Fibroblast of the conjunctiva (primary cell): Measurements from ENCODE around the gene CACNG8.

Experiments used
- DNase-seq: peaks from one replicate; pipeline ENCODE4 v3.0.0-alpha.2; 2010; ENCODE audit warnings: low read depth

CACNG8 gene

DNA sequence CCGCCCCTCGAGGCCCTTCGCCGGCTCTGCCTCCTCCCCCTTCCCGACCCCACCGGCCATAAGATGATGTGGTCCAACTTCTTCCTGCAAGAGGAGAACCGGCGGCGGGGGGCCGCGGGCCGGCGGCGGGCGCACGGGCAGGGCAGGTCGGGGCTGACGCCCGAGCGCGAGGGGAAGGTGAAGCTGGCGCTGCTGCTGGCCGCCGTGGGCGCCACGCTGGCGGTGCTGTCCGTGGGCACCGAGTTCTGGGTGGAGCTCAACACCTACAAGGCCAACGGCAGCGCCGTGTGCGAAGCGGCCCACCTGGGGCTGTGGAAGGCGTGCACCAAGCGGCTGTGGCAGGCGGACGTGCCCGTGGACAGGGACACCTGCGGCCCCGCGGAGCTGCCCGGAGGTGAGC, 30.1 kb downstream of the CACNG8 start:
- DNase-seq: no peak

DNA sequence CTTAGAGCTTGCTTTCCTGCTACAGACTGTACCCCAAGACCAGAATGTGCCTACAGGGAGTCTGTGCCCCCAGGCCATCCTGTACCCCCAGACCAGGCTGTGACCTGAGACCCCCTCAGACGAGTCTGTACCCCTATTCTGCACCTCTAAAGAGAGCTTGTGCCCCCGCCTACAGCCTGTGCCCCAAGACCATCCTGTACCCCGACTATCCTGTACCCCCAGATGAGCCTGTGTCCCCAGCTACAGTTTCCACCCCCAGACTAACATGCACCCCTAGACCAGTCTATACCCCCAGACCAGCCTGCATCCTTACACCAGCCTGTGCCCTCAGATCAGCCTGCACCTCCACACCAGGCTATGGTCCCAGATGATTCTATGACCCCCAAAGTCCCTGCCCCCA, 30.7 kb downstream of the CACNG8 start:
- no peak for DNase-seq

DNA sequence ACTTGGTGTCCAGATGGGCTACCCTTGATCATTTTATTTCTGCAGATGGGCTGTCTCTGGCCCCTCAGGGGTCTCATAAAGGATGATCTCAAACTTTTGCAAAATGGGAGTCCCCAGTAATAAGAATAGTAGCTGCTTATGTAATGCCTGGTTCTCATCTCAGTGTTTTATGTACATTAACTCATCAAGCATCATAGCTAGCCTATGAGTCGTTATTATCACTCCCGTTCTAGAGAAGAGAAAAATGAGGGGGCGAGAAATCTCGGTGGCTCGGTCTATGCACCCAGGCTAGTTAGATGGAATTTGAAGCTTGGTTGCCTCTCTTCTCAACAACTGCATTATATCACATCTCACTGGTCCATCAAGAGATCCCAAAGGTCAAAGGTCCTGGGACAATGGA, 32.1 kb downstream of the CACNG8 start:
- DNase-seq: no peak

- DNase-seq: no peak
Measured at GRCh38 chr19:53998223-53998622, 35.5 kb downstream of the CACNG8 start.

GRCh38 chr19:53999694-54000093, 37.0 kb downstream of the CACNG8 start:
- no peak for DNase-seq

GRCh38 chr19:54001496-54001895, 38.8 kb downstream of the CACNG8 start:
- DNase-seq: no peak

GRCh38 chr19:54002495-54003315, 40.0 kb downstream of the CACNG8 start:
- DNase-seq: no peak

GRCh38 chr19:54009440-54009839, 46.7 kb downstream of the CACNG8 start:
- no peak for DNase-seq

DNA sequence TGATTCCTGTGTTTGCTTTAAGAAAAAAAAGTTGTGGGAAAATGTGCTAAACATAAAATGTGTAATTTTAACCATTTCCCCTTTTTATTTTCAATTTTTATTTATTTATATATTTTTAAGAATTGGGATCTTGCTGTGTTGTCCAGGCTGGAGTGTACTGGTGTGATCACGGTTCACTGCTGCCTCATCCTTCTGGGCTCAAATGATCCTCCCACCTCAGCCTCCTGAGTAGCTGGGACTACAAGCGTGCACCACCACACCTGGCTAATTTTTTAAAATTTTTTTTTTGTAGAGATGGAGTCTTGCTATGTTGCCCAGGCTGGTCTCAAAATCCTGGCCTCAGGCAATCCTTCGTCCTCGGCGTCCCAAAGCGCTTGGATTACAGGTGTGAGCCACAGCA, 47.7 kb downstream of the CACNG8 start:
- DNase-seq: no peak

DNA sequence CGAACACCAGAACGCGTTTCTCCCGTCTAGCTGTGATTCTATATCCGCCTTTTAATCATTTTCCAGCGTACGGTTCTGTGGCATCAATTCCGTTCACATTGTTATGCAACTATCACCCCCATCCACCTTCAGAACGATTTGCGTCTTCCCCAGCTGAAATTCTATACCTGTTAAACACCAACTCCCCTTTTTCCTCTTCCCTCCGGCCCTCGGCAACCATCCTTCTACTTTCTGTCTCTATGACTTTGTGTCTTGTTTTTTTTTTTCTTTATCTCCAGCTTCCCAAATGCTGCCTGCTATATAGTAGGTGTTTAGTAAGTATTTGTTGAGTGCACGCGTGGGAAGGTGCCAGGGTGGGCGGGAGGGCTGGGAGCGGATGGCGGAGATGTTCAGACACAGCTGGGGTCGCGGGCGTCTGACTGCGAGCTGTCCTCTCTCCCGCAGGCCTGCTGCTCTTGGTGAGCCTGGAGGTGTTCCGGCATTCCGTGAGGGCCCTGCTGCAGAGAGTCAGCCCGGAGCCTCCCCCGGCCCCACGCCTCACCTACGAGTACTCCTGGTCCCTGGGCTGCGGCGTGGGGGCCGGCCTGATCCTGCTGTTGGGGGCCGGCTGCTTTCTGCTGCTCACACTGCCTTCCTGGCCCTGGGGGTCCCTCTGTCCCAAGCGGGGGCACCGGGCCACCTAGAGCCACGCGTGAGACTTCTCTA, 48.9 kb downstream of the CACNG8 start:
- DNase-seq: no peak

DNA sequence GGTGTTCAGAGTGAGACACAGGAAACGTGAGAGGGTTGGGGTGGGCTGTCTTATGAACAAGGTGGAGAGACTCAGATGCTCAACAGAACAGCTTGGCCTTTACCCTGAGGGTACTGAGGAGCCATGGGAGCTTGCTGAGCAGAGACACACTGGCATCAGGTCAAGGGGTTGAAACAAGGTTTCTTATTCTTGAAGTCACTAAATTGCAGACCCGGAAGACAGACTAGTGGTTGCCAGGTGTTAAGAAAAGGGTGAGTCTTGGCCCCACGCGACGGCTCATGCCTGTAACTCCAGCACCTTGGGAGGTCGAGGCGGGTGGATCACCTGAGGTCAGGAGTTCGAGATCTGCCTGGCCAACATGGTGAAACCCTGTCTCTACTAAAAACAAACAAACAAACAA, 51.1 kb downstream of the CACNG8 start:
- DNase-seq: no peak

GRCh38 chr19:54014920-54015560, 52.3 kb downstream of the CACNG8 start:
- no peak for DNase-seq

GRCh38 chr19:54017261-54017660, 54.5 kb downstream of the CACNG8 start:
- no peak for DNase-seq

DNA sequence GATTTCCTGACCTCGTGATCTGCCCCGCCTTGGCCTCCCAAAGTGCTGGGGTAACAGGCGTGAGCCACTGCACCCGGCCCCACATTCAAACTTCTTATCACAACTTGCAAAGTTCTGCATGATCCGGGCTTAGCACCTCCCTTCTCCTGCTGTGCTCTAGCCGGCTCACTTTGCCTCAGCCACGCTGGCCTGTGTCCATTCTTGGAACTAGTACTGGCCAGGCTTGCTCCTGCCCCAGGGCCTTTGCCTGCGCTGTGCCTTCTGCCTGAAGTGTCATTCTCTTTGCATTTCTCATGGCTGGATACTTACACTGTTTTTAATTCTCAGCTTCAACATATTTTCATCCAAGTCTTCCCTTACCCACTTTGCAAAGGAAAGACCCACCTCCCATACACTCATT, 58.6 kb downstream of the CACNG8 start:
- no peak for DNase-seq

DNA sequence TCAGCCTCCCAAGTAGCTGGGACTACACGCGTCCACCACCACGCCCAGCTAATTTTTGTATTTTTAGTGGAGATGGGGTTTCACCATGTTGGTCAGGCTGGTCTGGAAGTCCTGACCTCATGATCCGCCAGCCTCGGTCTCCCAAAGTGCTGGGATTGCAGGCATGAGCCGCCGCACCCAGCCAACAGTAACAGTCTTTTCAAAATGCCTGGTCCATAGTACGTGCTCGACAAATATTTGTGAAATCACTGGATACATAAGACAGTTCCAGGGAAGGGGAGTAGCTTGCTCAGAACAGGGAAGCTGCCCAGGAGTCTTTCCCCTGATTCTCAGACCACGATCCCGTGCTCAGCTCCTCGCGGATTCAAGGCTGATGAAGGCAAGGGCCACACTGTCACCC, 59.2 kb downstream of the CACNG8 start:
- DNase-seq: no peak

DNA sequence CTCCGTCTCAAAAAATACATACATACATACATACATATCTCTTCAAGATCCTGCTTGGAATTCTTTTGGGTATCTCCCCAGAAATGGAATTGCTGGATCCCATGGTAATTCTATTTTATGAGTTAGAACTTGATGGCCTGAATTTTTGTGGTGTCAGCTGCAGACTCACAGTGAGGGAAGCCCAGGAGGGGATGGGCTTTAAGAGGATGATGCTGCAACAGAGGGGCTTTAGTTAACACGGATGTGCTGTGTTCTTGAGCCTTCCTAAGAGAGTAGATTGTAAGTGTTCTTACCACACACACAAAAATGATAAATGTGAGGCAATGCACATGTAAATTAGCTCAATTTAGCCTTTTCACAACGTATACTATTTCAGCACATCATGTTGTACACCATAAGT, 60.5 kb downstream of the CACNG8 start:
- no peak for DNase-seq

GRCh38 chr19:54024660-54025059, 61.9 kb downstream of the CACNG8 start:
- no peak for DNase-seq

- DNase-seq: no peak
Measured at GRCh38 chr19:54026656-54027055, 63.9 kb downstream of the CACNG8 start.

GRCh38 chr19:54029301-54029700, 66.6 kb downstream of the CACNG8 start:
- no peak for DNase-seq

DNA sequence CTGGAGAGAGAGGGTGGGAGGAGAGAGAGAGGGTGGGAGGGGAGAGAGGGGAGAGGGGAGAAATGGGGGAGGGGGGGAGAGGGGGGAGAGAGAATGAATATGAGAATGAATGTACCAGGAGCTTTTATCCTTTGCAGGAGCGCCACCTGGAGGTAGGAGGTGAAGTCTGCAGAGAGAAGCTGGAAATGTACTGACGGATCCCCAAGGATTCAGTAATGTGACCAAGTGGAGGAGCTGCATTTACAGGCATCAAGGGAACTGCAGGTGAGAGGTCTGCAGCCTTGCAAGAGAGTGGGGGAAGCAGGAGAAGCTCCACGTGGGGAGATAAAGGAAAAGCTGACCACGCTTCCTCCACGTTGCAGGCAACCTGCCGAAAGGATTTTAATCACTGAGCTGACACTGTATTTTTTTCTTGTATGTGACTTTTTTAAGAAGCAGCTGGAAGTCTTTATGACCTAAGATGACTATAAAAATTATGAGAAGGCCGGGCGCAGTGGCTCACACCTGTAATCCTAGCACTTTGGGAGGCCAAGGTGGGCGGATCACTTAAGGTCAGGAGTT, 67.3 kb downstream of the CACNG8 start:
- DNase-seq: peak; percentile 27

DNA sequence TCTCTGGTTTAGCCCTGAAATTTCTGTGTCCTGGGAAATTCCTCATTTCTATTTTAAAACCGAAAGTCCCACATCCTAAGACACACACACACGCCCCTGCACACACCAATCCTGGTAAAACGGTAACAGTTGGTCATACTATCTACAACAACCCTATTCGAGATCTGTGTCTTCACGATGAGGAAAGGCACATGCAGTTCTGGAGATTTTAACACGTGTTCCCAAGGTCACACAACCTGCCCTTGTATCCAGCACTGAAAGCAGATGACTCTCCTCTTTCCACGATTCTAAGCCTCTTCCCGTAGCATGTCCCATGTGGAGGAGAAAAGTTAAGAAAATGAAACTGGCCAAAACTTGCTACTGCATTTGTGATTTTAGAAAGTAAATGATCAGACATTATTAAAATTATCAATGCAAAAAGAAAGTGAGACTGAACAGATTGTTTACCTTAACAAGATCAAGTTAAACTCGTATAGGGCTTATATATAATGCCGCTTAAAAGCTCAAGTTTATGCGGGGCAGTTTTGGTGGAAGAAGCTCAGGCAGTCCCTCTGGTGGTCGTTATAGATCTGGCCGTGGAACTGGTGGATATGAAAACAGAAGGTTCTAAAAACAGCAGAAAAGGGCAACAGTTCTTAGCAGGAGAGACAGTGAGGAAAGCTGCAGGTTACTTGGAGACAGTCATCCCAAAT, 68.3 kb downstream of the CACNG8 start:
- DNase-seq: no peak
